ENCODE data around the gene GNPTAB. TPM values are rescaled to one million over a fixed set of nuclear protein-coding genes. Genes with fewer than 3 reads are reported as not detected.

Gene GNPTAB
- total RNA-seq, 1 donor from 2014 or later = 25.0 TPM

GRCh38 chr12:101697197-101697929 is 133.4 kb downstream of the GNPTAB start, which contains the start of gene CHPT1:
CHPT1 (plus strand) TSS chr12:101697640; CDS start chr12:101697862, 222 bp downstream.
- peak; percentile 50 to 52 for DNase-seq (ENCODE audit: low read depth in 2 of 2)

GRCh38 chr12:101696251-101697196 is 134.2 kb downstream of the GNPTAB start:
- peak; percentile 4 for DNase-seq (ENCODE audit: low read depth in 2 of 2)

GRCh38 chr12:101695706-101696105 is 135.1 kb downstream of the GNPTAB start:
- DNase-seq (ENCODE audit: low read depth in 2 of 2) = no peak

Other genes starting within 250 kb of the GNPTAB start
- not detected in 2 replicates for gene MYBPC1, start 236.0 kb downstream of the GNPTAB start, total RNA-seq
- 20.5 and 42.7 TPM in 2 replicates for gene CHPT1, start 133.3 kb downstream of the GNPTAB start, total RNA-seq
- gene SYCP3, start 91.5 kb downstream of the GNPTAB start, total RNA-seq = under 0.01 TPM in 1 of 2 replicates, not detected in the other
- gene DRAM1, start 46.6 kb upstream of the GNPTAB start, total RNA-seq = 23.6 and 26.8 TPM in 2 replicates
- 42.9 and 44.2 TPM in 2 replicates for gene WASHC3, start 231.0 kb upstream of the GNPTAB start, total RNA-seq

Data from lung microvascular endothelial cell (primary cell).